ENCODE data around the gene TNRC18. TPM values are rescaled to one million over a fixed set of nuclear protein-coding genes. Genes with fewer than 3 reads are reported as not detected.

TNRC18 gene
- total RNA-seq, 2 donors from 2014 or later, result 84.0 to 90.9 TPM

DNA sequence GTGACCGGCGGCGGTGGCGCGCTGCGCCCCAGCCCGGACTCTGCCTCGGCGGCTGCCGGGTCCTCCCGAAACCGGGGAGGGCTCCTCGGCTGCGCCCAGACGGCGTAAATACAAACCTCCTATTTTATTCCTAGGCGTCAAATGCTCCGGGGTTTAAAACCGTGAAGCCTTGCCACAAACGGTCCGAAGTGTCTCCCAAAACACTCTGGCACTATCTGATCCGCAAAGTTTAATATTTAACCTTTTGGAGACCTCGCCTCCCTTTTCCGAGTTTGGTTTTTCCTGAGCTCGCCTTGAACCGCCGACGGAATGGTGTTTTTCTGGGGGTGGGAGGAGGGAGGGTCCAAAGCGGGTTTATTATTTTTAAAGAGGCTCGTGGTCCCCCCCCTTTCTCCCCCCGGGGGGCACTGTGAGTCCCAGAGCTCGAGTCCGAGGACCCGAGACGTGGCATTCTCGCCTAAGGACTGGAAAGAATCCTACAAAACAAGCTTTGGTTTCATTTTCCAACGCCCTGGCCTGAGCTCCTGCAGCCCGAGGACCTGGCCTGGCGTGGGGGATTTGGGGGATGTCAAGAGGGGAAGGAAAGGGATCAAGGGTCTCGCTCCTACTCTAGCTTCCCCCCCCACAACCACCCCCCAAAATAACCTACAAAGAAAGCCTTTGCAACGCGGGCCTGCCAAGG, 1.8 kb downstream of the TNRC18 start:
- peak; percentile 74 for DNase-seq
- no peaks in the 10 kb centered on the region for H3K9me3 ChIP-seq
- H3K9ac ChIP-seq (ENCODE audit: low read depth in 2 of 2, low read length in 2 of 2), result peak overlapping the region; percentile 95 to 97
- intact Hi-C loops (cut with DNase I), result no loop called here
- no peaks in the 10 kb centered on the region for H3K36me3 ChIP-seq
- H3K4me1 ChIP-seq, result peaks cover 14% of the 10 kb centered on the region
- TF ChIP-seq, protein P1, sequence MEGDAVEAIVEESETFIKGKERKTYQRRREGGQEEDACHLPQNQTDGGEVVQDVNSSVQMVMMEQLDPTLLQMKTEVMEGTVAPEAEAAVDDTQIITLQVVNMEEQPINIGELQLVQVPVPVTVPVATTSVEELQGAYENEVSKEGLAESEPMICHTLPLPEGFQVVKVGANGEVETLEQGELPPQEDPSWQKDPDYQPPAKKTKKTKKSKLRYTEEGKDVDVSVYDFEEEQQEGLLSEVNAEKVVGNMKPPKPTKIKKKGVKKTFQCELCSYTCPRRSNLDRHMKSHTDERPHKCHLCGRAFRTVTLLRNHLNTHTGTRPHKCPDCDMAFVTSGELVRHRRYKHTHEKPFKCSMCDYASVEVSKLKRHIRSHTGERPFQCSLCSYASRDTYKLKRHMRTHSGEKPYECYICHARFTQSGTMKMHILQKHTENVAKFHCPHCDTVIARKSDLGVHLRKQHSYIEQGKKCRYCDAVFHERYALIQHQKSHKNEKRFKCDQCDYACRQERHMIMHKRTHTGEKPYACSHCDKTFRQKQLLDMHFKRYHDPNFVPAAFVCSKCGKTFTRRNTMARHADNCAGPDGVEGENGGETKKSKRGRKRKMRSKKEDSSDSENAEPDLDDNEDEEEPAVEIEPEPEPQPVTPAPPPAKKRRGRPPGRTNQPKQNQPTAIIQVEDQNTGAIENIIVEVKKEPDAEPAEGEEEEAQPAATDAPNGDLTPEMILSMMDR (IDR thresholded peaks at IDR 0.05), result no peak
- H3K27ac ChIP-seq, result peak overlapping the region; percentile 96
- peak overlapping the region; percentile 91 for H3K4me3 ChIP-seq
- no peaks in the 10 kb centered on the region for H3K27me3 ChIP-seq

DNA sequence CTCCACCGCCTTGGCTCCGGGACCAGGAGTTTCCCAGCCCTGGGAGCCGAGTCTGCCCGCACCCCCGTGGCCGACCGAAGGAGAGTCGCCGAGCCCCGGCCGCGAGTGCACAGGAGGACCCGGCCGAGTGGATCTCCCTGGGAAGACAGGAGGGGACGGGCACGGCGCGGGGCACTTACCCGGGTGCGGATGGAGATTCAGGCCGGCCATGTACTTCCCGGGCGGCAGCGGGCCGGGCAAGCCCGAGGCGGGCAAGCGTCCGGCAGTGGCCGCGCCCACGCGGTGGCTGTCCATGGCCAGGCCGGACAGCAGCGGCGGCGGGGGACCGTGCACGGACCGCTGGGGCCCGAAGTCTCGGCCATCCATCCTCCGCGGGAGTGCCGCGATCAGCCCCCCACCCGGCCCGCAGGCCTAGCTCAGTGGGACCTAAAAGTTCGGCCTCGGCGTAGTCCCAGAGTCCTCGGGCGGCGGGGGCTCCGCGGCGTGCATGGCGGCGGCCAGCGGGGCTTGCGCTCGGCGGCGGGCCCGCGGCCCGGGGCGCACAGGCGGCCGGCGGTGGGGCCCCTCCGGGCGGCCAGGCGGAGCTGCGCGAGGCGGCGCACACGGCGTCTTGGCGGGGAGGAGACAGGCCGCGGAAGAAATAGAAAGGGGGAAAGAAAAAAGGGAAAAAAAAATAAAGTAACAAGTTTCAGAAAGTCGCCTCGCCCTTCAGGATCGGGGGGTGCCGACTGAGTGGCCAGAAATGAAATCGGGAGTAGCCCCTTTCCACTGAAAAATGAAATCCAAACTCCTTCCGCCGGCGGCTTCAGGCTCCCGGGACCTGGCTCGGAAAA, 2.5 kb downstream of the TNRC18 start:
- intact Hi-C loops (cut with DNase I), result no loop called here
- Histone ChIP-seq H3K4me3 (peak overlapping the region; percentile 91), H3K9me3 (no peaks in the 10 kb centered on the region), H3K36me3 (no peaks in the 10 kb centered on the region), H3K9ac (ENCODE audit: low read depth in 2 of 2, low read length in 2 of 2) (peak overlapping the region; percentile 95 to 97), H3K27ac (peak overlapping the region; percentile 96), H3K4me1 (peaks cover 15% of the 10 kb centered on the region), H3K27me3 (no peaks in the 10 kb centered on the region)
- TF ChIP-seq, protein P1 (IDR thresholded peaks at IDR 0.05), result no peak
- DNase-seq, result peak; percentile 33

DNA sequence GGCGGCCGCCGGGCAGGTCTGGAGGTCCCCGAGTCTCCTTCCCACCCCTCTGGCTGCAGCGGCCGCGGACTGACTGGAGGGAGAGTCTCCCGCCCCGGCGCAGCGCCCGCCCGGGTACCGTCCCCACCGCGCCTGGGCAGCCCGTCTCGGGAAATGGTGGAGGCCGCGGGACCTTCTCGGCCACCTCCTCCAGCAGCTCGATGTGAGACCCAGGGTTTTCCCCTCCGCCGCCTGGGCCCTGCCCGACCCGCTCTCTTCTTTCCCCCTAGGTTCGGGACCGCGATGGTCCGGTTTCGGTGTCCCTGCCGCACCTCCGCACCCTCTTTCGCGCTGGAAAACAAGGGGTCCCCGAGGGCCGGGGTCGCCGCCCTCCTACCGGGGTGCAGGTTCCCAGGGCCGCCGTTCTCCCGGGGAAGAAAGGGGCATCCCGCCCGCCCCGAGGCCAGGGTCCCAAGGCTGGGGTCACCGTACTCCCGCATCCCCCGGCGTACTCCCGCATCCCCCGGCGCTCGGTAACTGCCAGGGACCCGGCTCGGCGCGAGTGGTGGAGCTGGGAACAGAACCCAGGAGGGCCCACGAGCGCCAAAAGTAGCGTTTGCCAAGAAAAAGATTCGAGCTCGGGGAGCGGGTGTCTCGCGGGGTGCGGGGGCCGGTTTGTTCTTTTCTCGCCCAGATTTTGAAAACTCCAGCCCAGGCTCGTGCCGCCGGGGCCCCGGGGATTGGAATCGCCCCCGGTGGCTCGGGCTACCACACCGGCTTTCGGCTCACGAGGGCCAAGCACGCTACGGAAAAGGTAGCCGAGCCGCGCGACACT, 3.4 kb downstream of the TNRC18 start:
- Histone ChIP-seq H3K27me3 (no peaks in the 10 kb centered on the region), H3K9ac (ENCODE audit: low read depth in 2 of 2, low read length in 2 of 2) (peak overlapping the region; percentile 95 to 96), H3K27ac (peak overlapping the region; percentile 96), H3K36me3 (no peaks in the 10 kb centered on the region), H3K9me3 (no peaks in the 10 kb centered on the region), H3K4me1 (peaks cover 15% of the 10 kb centered on the region), H3K4me3 (peak overlapping the region; percentile 91)
- TF ChIP-seq, protein P1 (IDR thresholded peaks at IDR 0.05), result no peak
- intact Hi-C loops (cut with DNase I), result no loop called here
- DNase-seq, result no peak

DNA sequence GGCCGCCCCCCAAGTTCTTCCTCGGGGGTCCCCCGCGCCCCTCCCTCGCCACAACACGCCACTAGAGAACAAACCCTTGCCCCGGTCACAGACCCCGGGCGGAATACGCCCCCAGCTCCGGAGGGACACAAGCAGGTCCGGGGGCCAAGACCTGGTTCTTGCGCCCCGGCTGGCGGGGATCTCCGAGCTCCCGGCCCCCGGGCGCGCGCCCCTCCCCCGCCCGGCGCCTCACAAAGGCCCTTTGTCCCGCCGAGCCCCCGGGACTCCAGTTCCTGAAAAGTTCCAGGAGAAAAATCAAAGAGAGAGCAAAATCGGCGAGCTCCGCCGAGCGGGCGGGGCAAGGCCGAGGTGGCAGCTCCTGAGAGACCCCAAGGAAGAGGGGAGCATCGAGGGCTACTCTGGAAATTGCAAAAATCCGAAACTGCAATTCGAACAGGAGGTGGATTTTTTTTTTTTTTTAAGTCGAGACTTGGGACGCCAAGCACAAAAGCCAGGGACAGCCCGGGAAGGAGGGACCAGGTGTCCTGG, 4.0 kb downstream of the TNRC18 start:
- H3K9me3 ChIP-seq, result no peaks in the 10 kb centered on the region
- H3K27me3 ChIP-seq, result no peaks in the 10 kb centered on the region
- H3K4me1 ChIP-seq, result peaks cover 15% of the 10 kb centered on the region
- intact Hi-C loops (cut with DNase I), result no loop called here
- TF ChIP-seq, protein P1 (IDR thresholded peaks at IDR 0.05), result no peak
- peak overlapping the region; percentile 91 for H3K4me3 ChIP-seq
- H3K9ac ChIP-seq (ENCODE audit: low read depth in 2 of 2, low read length in 2 of 2), result peak overlapping the region; percentile 95 to 96
- H3K36me3 ChIP-seq, result no peaks in the 10 kb centered on the region
- H3K27ac ChIP-seq, result peak overlapping the region; percentile 96
- DNase-seq, result peak; percentile 33

DNA sequence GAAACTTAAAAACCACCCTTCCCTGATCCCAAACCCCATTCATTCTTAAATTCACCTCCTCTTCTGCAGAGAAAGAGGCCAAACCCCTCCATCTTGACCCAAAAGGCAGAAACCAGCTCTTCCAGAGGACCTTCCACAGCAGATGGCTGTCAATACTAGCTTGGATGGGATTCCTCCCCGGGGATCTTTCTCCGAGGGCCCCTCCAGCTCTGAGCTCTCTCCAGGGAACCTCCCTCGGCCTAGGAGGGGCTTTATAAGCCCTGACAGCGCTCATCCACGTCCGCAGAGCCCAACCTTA, 5.4 kb downstream of the TNRC18 start:
- peak overlapping the region; percentile 20 to 96 for H3K9ac ChIP-seq (ENCODE audit: low read depth in 2 of 2, low read length in 2 of 2)
- no peaks in the 10 kb centered on the region for H3K27me3 ChIP-seq
- intact Hi-C loops (cut with DNase I), result no loop called here

More for the DNA sequence above, 5.4 kb downstream of the TNRC18 start:
- Histone ChIP-seq H3K27ac (peak overlapping the region; percentile 96), H3K36me3 (no peaks in the 10 kb centered on the region), H3K9me3 (no peaks in the 10 kb centered on the region), H3K4me1 (peaks cover 15% of the 10 kb centered on the region), H3K4me3 (peak overlapping the region; percentile 91)
- no peak for DNase-seq
- TF ChIP-seq, protein P1 (IDR thresholded peaks at IDR 0.05), result no peak
